Colonic mucosa (tissue), 4 donors: Measurements from ENCODE around the gene CPAMD8. TPM values are rescaled to one million over a fixed set of nuclear protein-coding genes. Genes with fewer than 3 reads are reported as not detected.
"Not testable (repeated sequence)": the region's sequence is repeated elsewhere in the genome, so short reads cannot be mapped to it uniquely, and the experiment has no call there.

ENCODE experiments used
- DNase-seq: peaks from one replicate; pipeline ENCODE4 v3.0.0-alpha.2; 2020
- H3K27ac ChIP-seq: fragments of 200-600 bp; one replicate; pipeline ENCODE4 v1.8.0; 2021
- H3K27me3 ChIP-seq: fragments of 200-600 bp; one replicate; pipeline ENCODE4 v1.8.0; 2021
- H3K36me3 ChIP-seq: fragments of 200-600 bp; one replicate; pipeline ENCODE4 v1.8.0; 2021
- H3K4me1 ChIP-seq: fragments of 200-600 bp; one replicate; pipeline ENCODE4 v1.8.0; 2021; ENCODE audit warnings: mild to moderate bottlenecking
- H3K4me3 ChIP-seq: fragments of 200-600 bp; one replicate; pipeline ENCODE4 v1.8.0; 2021
- H3K9ac ChIP-seq, 2 donors: one replicate each; pipeline ENCODE4 v1.7.0; 2013; ENCODE audit warnings: control low read depth in 2 of 2, low read depth in 2 of 2, low read length in 2 of 2
- H3K9me3 ChIP-seq: fragments of 200-600 bp; one replicate; pipeline ENCODE4 v1.8.0; 2021
- CTCF ChIP-seq: fragments of 200-600 bp; IDR thresholded peaks from one replicate; pipeline ENCODE4 v1.8.0; 2022; ENCODE audit warnings: antibody characterized with exemption, mild to moderate bottlenecking
- intact Hi-C: fragments of 100-400 bp; cut with DNase I; formaldehyde crosslinking; loops from one replicate; pipeline ENCODE4 v1.14.1; 2022
- total RNA-seq, 2 donors: library from RNA; stranded (reverse); fragmentation: NEBNext Ultra II Directional in 1 of 2; extraction: Animal tissue kit (Norgen Biotek cat#: 25700) in 1 of 2; gene quantifications; one replicate each; pipeline ENCODE4 v1.2.1, GENCODE V29; 2021
- donor health status: healthy.
- donor health status: DM: no; HTN: no; CAD: no.
- donor health status: DM: no; HTN: no; CAD: no.

The CPAMD8 gene
- total RNA-seq, 2 donors from 2014 or later, result 1.8 to 3.5 TPM

DNA sequence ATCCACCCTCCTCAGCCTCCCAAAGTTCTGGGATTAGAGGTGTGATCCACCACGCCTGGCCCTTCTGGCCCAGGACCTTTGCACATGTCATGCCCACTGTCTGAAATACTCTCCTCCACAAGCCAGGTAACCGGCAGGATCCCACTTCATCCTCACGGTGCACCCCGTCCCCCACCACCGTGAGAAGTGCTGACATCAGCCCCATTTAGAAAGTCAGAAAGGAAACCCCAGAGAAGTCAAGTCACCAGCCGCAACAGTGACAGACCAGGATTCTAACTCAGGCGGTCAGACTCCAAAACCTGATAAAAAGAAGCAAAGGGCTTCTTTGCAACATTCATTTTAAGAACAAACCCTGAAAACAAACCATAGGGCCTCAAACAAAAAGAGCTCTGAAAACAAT lies 3.9 kb downstream of the CPAMD8 start:
- TF ChIP-seq CTCF, result no peak
- Histone ChIP-seq H3K4me1 (no peaks in the 10 kb centered on the region), H3K4me3 (no peak overlapping the region), H3K9me3 (no peaks in the 10 kb centered on the region), H3K27ac (no peak overlapping the region), H3K36me3 (no peaks in the 10 kb centered on the region), H3K27me3 (peaks cover 20% of the 10 kb centered on the region), H3K9ac (no peak overlapping the region)
- intact Hi-C loops, result no loop called here
- DNase-seq, result no peak

- Histone ChIP-seq H3K4me1 (no peaks in the 10 kb centered on the region), H3K4me3 (no peak overlapping the region), H3K9me3 (no peaks in the 10 kb centered on the region), H3K27ac (no peak overlapping the region), H3K36me3 (no peaks in the 10 kb centered on the region), H3K27me3 (peaks cover 20% of the 10 kb centered on the region), H3K9ac (no peak overlapping the region)
- no peak for DNase-seq
- no peak for TF ChIP-seq CTCF
- intact Hi-C loops, result no loop called here
Measured at GRCh38 chr19:17021793-17022590, 4.6 kb downstream of the CPAMD8 start.

DNA sequence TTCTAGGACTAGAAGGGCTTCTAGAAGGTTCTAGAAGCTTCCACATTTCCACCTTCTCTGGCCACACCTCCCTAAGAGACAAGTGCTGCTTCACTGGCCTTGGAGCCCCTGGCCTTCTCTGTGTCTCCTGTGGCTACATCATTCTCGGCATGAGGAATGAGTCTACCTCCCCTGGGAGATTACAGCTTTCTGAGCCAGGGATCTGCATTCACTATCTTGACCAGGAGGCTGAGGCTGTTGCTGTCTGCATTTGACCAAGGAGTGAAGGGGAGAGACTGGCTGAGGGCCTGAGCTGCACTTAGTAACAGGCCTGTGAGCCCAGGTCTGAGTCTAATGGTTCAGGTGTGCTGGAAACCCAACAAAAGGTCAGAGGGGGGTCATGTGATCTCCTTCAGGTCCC lies 5.3 kb downstream of the CPAMD8 start:
- Histone ChIP-seq H3K9me3 (no peaks in the 10 kb centered on the region), H3K9ac (no peak overlapping the region), H3K36me3 (no peaks in the 10 kb centered on the region), H3K27me3 (peaks cover 20% of the 10 kb centered on the region), H3K4me3 (no peak overlapping the region), H3K27ac (no peak overlapping the region), H3K4me1 (no peaks in the 10 kb centered on the region)
- intact Hi-C loops, result no loop called here
- DNase-seq, result no peak
- TF ChIP-seq CTCF, result no peak

GRCh38 chr19:17020823-17021222 lies 5.8 kb downstream of the CPAMD8 start:
- H3K27me3 ChIP-seq, result peaks cover 15% of the 10 kb centered on the region
- H3K36me3 ChIP-seq, result no peaks in the 10 kb centered on the region
- no peaks in the 10 kb centered on the region for H3K4me1 ChIP-seq
- no peaks in the 10 kb centered on the region for H3K9me3 ChIP-seq
- TF ChIP-seq CTCF, result no peak
- no peak overlapping the region for H3K4me3 ChIP-seq
- H3K9ac ChIP-seq, result no peak overlapping the region
- intact Hi-C loops, result no loop called here
- DNase-seq, result no peak
- H3K27ac ChIP-seq, result no peak overlapping the region

DNA sequence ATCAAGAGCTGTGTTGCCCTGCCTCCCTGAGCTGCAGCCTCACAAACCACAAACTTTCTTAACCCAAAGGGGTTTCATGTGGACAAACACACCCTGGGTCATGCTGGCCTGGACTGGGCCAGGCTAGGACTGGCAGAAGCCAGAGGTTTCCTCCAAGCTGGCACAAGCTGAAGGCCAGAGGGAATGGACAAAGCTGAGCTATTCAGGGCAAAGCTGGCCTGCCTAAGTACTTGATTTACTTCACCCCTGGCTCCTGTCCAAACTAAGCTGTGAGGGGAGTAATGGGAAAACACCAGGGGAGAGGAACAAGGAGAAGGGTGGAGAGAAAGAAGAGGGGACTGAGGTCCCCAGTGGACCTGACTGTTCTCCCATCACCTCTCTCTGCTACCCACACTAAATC lies 6.2 kb downstream of the CPAMD8 start:
- no peak overlapping the region for H3K27ac ChIP-seq
- no peaks in the 10 kb centered on the region for H3K36me3 ChIP-seq
- no peaks in the 10 kb centered on the region for H3K9me3 ChIP-seq
- TF ChIP-seq CTCF, result no peak
- no peak overlapping the region for H3K4me3 ChIP-seq
- no peak overlapping the region for H3K9ac ChIP-seq
- peaks cover 11% of the 10 kb centered on the region for H3K27me3 ChIP-seq
- DNase-seq, result no peak
- H3K4me1 ChIP-seq, result no peaks in the 10 kb centered on the region
- intact Hi-C loops, result no loop called here

- H3K4me3 ChIP-seq, H3K27me3 ChIP-seq, intact Hi-C loops, H3K27ac ChIP-seq, H3K9me3 ChIP-seq, H3K4me1 ChIP-seq, H3K36me3 ChIP-seq, H3K9ac ChIP-seq: not testable (repeated sequence)
- DNase-seq, result peak; percentile 26
Measured at GRCh38 chr19:17014212-17014861, 12.3 kb downstream of the CPAMD8 start.
